GM10847 (cell line): ENCODE measurements around the gene EDN2.

ENCODE experiments used
- POLR2A ChIP-seq: IDR thresholded peaks from 2 replicates; pipeline ENCODE4 v1.6.1; 2011; ENCODE audit not compliant: insufficient read length; ENCODE audit errors: extremely low read depth

EDN2 gene

DNA sequence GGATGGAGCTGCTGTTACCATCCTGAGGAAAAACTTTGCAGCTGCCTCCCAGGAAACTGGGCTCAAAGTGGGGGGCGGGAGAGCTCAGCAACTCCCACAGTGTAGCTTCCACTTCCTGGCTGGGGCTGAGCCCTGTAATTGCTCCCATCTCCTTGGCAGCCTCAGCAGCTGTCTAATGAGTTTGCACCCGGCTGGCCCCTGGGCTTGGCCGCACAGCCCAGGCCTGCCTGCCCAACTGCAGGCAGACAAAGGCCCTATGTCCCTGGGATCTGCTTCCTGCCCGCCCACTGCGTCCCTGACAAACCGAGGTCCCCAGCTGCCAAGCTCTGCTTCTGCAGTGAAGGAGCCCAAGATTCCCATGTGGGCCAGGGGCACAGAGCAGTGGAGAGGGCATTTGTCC is 30.1 kb downstream of the EDN2 start:
- TF ChIP-seq POLR2A: no peak

DNA sequence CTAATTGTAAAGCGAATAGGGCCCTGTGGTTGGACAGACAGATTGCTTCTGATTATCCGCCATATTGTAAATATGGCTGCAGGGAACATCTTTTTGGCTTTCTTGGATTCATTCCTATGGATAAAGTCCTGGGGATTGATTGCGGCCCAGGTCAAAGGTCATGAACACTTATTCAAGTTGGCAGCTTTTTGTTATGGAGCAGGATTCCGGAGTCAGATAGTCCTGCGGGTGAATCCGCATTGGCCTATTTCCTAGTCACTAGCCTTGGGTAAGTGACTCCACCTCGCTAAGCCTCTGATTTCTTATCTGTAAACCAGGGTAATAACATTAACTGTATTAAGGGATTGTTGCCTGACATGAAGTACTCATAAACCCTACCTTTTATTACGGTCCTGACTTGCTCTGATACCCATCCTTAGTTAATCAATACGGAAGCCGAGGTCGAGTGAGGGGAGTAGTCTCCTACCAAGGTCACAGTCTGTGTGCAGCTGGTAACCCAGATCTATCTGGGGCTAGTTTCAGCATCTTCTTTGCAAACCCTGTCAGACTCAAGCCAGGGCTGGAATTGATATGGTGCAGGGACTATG is 31.7 kb downstream of the EDN2 start:
- no peak for TF ChIP-seq POLR2A

DNA sequence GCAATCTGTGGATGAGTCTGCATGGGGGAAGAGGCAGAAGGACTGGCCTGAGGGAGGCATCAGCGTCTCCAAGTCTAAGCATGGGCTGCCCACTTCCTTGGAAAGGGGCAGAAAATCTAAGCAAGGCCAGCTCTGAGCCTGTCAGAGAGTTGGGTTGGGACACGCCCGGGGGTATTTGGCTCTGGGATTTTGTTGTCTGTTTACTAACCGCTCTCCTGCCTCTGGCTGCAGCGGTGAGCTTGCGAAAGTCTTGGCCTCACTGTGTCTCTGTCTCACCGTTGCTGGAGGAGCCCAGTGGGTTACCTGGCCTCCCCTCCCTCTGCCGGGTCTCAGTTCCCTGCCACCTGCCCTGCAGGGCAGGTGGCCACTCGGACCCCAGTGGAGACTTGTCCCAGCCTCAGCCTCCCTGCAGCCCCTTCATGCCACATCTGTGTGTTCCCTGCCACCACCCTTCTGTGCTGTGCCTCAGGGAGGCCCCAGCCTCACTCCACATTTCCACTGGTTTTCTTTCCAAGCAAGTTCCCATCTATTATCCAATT is 33.7 kb downstream of the EDN2 start:
- TF ChIP-seq POLR2A: no peak

DNA sequence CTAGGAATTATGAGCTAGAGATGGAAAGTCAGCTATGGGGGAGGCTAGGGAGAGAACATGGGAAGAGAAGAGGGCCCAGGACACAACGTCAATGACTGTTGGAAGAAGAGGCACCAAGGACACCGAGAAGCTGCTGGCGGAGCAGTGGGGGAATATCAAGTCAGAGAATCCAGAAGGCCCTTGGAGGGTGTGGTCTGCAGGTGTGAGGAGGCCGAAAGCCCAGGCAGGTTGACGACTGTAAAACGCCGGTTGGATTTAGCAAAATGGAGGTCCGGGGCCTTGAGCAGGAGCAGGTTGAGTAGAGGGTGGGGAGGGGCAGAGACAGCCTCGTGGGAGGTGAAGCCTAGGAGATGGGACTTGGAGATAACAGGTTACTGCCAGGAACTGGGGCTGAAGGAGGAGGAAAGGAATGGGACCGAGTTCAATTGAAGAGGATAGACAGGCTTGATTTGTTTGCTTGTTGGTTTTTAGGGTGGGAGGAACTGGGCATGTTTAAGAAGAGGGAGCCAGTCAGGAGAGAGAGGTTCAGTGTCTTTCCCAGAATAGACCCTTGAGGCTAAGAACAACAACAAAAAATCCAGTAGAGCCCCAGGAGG is 35.1 kb downstream of the EDN2 start:
- no peak for TF ChIP-seq POLR2A

DNA sequence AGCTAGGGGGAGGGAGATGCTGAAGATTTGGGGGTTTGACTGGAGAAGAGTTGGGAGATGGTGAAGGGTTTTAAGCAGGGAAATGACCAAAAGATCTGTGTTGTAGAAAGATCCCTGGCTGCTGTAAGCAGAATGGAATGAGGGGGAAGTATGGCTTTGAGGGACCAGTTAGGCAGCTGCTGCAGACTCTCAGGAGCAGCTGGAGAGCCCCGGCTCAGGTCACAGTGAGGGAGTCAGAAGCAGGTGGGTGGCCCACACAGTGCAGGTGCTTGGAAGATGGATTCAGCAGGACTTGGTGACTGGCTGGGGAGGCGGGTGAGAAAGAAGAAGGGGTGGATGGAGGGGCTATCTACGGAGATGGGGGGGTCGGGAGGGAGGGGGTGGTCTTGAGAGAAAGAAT is 35.7 kb downstream of the EDN2 start:
- TF ChIP-seq POLR2A: no peak

DNA sequence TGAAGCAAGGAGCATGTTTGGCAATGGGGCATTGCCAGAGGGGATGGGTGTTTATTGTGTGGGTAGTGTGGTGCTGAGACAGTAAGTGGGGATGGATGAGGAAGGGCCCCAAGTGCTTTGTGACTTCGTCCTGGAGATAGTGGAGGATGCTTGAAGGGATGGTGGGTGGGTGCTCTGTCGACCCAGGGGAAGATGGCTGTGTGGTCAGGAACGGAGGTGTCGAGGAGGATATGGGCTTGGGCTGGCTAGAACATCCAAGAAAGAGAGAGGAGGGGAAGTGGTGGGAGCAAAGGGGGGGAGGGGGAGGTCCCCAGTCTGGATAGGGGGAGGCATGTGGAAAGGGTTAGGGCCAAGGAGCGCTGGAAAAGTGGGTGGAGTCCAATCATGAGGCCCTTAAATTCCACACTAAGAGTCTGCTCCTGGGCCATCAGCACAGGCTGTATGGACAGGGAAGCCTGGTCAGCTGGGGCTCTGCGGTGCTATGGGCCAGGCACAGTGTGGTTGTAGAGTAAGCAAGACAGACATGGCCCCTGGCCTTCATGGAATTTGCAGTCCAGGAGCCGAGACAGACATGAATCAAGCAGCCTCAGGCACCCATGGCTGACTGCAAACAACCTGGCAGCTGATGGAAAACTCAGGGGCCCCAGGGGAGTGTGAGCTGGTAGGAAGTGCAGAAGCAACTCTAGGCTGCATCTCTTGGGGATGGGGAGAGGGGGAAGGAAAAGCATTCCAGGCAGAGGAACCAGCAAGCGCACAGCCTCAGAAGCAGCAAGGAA is 36.3 kb downstream of the EDN2 start:
- no peak for TF ChIP-seq POLR2A

DNA sequence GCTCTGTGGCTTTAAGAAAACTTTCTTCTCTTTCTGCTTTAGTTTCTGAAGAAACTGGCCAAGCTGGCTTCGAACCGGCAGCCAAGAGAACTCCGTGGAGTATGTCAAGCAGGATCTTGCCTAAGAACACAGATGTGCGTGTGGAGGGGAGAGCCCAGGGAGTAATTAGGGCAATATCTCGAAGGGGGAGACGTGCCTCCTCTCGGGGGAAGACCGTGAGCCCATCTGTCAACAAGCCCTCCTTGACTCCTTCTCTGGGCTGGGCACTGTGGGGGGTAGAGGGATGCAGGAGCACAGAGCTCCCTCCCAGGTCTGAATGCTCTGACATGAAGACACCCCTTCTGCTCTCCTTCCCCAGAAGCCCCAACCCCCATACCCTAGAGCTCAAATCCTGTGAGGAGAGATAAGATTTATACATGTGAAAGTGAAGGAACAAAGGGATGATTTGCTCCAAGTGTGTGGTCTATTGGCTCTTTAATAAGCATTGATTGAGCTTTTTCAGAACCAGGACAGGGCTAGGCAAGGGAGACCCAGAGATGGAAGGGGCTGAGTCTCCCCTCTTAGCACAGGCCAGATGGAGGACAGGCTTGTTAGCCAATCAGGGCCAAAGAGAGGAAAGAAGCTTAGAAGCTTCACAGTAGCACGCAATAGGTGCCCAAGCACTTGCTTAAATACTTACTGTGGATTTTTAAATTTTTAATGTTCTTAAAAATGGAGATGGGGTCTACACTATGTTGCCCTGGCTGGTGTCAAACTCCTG is 37.5 kb downstream of the EDN2 start:
- TF ChIP-seq POLR2A: no peak

DNA sequence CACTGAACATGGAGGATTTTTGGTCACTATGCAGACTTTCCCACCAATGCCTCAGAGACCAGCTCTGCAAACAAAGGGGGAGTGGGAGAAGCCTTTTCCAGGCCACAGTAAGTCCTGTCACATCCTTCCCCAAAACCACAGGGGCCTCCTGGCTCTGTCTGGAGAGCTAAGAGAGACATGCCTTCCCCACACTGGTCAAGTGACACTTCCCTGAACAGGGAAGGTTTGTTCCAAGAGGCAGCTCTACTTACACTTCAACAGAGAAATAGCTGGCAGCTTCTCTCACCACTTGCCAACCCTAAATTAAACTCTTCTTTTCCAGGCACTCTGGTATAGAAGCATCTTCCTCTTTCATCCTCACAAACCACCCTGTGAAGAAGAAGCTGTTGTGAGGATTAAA is 39.7 kb downstream of the EDN2 start:
- no peak for TF ChIP-seq POLR2A

DNA sequence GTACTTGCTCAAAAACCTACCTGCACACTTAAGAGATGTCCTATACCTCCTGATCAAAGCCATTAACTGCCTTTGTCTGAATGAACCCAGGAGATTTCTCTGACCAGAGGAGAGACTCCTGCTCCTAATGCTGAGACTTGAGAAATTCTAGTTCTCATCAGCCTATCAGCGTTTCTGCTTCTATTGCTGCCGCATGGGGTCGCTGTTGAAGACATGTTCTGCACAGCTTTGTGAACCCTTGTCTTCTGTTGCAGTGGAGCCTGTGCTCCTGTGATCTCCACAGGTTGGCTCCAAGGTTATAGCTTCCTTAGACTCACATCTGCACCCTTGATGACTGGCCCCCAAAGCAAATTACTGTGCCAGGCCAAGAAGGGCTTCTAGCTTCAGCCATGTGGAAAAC is 40.2 kb downstream of the EDN2 start:
- TF ChIP-seq POLR2A: no peak

DNA sequence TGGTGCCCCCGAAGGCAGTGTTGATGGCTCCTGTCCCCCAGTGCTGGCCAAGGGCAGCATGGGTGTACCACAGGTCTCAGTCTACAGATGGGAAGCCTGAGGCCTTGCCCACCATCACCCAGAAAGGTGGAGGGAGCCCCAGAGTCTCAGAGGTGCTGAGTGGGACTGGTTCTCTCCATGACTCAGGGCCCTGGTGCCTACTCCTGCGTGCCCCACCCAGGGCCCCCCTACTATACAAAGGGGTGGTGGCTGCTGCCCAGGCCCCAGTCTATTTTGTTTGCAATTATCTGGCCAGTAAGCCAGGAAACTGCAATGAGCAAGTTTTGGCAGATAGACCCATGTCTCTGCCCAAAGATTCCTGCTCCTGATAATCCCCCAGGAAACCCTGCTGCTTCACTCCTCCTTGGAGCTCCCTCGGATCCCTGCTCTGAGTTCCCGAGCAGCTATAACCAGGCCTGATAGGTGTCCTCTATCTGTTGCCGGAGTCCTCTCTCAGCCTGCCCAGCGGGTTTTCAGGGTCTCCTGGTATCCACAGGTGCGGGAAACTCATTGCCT is 41.7 kb downstream of the EDN2 start:
- no peak for TF ChIP-seq POLR2A

DNA sequence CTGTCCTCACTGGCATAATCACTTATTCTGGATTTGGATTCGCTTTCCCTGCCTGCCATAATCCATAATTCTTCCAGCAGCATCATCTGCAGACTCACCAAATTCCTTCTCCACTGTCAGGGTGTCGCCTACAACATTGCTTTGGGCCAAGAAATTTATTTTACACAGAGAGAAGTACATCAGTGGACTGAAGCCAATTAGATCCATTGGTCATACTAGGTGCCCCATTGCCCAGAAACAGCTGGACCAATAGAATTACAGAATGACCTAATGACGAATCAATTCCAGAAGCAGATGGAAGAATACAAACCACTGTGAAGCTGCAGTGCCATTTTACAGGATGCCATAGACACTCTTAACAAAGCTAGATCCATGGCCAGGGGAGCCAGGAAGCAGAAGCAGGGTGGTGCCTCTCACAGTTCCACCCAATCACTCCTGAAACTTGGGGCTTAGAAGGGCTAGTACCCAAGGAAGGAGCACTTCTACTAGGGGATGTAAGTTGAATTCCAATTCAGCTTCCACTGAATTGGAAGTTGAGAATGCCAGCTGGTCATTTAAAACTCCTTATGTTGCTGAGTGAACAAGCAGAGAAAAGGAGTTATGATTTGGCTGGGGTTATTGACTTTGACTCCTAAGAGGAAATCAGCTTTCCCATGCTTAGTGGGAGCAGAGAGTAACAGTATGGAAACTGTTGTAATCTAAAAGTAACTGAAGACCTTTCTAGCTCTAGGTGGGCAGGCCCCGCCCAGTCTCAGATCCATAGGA is 44.0 kb downstream of the EDN2 start:
- TF ChIP-seq POLR2A: no peak

DNA sequence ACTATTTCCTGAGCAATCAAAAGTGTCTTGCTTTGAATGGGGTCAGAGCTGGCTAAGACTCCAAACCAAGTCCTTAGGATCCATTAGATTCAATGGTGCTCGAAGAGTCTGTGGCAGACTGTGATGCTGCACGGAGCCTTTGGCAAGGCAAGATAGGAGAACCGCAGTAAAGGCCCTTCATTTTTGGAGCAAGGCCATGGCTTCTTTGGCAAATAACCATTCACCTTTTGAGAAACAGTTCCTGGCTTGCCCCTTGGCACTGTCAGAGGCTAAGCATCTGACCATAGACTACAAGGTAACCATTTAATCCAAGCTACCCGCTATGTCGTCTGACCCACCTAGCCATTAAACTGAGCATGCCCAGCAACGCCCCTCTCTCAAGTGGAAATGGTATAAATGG is 45.2 kb downstream of the EDN2 start:
- no peak for TF ChIP-seq POLR2A

DNA sequence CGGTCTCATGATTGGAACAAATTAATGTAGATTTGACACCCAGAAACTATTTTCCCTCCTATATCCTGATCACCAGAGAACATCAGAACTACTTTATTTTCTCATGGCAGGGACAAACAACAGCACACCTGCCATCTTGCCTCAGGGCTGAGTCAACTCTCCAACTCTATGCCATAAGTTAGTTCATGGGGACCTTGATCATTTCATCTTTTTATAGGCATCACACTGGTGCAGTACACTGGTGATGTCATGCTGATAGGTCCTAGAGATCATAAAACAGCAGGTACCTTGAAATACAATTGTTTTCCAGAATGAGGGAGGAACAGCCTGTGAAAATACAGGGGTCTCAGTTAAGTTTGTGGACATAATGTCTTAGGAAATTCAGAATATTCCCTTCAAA is 45.8 kb downstream of the EDN2 start:
- TF ChIP-seq POLR2A: no peak

DNA sequence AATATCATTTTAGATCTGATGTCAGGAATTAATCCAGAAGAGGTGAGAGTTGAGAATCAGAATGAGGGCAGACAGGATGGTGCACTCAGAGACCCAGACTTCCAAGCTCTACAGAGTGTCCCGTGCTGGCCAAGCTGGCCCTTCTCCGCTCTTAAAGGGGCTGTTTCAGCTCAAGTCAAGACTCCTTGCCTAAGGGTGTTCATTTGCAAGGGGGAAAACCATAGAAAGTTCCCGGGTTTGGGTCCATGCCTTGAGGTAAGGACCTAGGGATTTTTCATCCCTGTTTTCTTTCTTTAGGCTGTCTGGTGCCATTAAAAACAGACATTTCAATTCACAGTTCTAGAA is 47.5 kb downstream of the EDN2 start:
- no peak for TF ChIP-seq POLR2A

DNA sequence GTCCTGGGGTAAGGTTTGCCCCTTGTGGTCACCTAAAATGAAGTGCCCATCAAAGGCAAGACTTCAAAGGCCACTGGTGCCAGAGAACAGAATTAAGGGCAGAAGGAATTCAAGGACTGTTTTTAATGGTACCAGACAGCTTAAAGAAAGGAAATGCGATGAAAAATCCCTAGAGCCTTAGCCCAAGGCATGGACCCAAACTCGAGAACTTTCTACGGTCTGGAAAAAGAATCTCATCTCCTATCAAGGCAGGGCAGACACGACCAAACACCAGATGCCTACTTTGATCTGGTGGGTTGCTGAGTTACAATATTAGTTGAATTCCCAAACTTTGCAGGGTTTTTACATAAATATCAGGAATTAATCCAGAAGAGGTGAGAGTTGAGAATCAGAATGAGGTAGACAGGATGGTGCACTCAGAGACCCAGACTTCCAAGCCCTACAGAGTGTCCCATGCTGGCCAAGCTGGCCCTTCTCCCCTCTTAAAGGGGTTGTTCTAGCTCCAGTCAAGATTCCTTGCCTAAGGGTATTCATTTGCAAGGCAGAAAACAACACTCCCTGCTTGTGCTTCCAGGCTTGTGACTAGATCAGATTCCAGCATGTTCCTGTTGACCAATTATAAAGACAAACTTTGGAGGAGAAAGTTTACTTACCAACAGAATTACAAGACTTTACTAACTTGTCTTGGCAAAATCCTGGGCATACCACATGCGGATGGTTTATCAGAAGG is 48.0 kb downstream of the EDN2 start:
- no peak for TF ChIP-seq POLR2A
